ENCODE measurements around the gene SLC12A7.

SLC12A7 gene

DNA sequence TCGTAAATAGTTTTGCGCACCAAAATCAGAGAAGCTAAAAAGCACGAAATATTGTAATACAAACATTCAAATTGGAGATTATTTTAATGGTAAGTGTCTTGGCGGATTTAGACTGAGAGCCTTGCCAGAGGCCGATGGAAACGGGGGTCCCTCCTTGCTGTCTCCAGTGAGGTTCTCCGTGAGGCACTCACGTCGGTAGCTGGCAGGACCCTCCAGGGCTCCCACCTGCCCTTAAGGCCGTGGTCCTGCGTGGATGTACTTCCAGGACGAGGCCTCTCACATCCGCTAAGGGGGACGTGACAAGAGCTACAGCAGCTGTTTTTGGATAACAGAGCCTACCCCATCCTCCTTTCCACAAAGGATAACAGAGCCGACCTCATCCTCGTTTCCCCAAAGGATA lies 95.4 kb downstream of the SLC12A7 start:
- no peak overlapping the region for H3K4me3 ChIP-seq (ENCODE audit: low read depth, low read length)
- no peak for DNase-seq (ENCODE audit: low read depth, low spot score)
- in situ Hi-C loops (cut with HindIII; ENCODE audit: low sequenced_read_pairs) = no loop called here
- TF ChIP-seq, protein P1, sequence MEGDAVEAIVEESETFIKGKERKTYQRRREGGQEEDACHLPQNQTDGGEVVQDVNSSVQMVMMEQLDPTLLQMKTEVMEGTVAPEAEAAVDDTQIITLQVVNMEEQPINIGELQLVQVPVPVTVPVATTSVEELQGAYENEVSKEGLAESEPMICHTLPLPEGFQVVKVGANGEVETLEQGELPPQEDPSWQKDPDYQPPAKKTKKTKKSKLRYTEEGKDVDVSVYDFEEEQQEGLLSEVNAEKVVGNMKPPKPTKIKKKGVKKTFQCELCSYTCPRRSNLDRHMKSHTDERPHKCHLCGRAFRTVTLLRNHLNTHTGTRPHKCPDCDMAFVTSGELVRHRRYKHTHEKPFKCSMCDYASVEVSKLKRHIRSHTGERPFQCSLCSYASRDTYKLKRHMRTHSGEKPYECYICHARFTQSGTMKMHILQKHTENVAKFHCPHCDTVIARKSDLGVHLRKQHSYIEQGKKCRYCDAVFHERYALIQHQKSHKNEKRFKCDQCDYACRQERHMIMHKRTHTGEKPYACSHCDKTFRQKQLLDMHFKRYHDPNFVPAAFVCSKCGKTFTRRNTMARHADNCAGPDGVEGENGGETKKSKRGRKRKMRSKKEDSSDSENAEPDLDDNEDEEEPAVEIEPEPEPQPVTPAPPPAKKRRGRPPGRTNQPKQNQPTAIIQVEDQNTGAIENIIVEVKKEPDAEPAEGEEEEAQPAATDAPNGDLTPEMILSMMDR (IDR thresholded peaks at IDR 0.05; ENCODE audit: low read depth, low read length) = no peak

DNA sequence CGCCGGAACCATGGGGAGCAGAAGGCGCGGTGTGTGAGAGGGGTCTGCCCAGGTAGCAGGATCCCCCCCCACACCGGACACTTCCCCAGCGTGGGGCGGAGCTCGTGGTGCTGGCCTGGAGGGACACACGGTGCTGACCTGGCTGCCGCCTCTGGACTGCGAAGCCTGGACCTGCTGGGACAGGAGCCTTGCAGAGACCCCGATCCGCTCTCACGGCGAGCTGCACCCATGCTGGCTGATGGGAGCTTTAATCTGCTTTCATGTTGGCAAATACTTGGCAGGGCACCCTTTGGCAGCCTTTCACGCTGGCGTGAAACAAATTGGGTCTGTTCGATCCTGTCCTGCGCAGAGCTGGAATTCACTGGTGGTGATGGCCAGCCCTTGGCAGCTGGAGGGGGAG lies 95.8 kb downstream of the SLC12A7 start:
- TF ChIP-seq, protein P1 (IDR thresholded peaks at IDR 0.05; ENCODE audit: low read depth, low read length) = no peak
- in situ Hi-C loops (cut with HindIII; ENCODE audit: low sequenced_read_pairs) = no loop called here
- H3K4me3 ChIP-seq (ENCODE audit: low read depth, low read length) = no peak overlapping the region
- DNase-seq (ENCODE audit: low read depth, low spot score) = no peak

DNA sequence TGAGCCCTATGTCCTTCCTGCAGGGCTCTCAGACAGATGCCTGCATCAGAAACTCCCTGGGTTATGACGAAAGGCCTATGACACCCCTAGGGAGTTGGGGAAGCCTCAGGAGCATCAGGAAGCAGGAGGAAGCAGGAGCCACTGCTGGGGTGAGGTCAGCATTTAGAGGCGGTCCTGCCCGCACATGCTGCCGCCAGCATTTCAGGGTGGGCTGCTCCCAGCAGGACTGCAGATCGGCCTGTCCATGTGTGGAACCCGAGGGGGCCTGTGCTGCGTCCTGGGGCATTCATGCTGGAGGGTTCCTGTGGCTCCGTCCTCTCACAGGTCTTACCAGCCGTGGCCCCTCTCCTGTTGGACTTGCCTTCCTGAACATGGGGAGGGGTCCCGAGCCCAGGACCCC lies 96.4 kb downstream of the SLC12A7 start:
- H3K4me3 ChIP-seq (ENCODE audit: low read depth, low read length) = no peak overlapping the region
- in situ Hi-C loops (cut with HindIII; ENCODE audit: low sequenced_read_pairs) = no loop called here
- DNase-seq (ENCODE audit: low read depth, low spot score) = no peak
- TF ChIP-seq, protein P1 (IDR thresholded peaks at IDR 0.05; ENCODE audit: low read depth, low read length) = no peak

DNA sequence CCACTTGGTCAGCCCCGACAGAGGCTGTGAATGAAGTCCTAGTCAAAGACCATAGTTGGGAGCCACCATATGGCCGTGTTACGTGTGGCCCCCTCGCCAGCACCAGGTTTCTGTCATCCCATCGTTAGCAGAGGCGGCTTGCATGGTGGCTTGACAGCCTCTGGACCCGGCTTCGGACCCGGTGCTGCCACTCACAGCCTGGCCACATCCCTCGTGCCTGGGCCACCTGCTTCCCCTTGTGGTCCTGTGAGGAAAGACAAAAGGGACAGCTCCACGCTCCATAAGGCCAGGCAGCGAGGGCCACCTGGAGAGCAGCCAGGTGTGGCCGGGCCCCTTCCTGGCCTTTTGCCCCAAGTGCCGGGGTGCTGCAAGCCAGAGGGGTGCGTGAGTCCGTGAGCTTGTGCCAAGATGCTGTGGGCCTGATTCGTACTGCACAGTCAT lies 97.1 kb downstream of the SLC12A7 start:
- in situ Hi-C loops (cut with HindIII; ENCODE audit: low sequenced_read_pairs) = no loop called here
- DNase-seq (ENCODE audit: low read depth, low spot score) = no peak
- H3K4me3 ChIP-seq (ENCODE audit: low read depth, low read length) = no peak overlapping the region
- TF ChIP-seq, protein P1 (IDR thresholded peaks at IDR 0.05; ENCODE audit: low read depth, low read length) = no peak

DNA sequence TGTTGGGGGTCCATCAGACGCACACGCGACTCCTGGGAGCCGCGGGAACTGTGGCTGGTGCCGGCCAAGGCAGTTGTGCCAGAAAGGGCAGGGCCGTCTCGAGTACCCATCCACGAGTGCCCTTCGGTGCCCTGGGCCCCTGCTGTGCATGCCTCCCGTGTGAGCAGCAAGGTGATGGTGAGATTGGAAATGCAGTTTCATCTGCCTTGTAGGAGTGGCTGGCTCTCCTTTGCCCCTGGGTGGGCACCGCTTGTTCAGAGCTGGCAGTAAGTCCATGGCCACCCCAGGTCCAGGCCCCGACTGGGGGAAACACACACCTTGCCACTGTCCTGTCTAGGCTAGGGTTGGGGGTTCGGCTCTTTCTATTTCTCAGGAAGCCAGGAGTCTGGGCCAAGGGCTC lies 97.5 kb downstream of the SLC12A7 start:
- no peak for DNase-seq (ENCODE audit: low read depth, low spot score)
- H3K4me3 ChIP-seq (ENCODE audit: low read depth, low read length) = no peak overlapping the region
- in situ Hi-C loops (cut with HindIII; ENCODE audit: low sequenced_read_pairs) = no loop called here
- TF ChIP-seq, protein P1 (IDR thresholded peaks at IDR 0.05; ENCODE audit: low read depth, low read length) = no peak

DNA sequence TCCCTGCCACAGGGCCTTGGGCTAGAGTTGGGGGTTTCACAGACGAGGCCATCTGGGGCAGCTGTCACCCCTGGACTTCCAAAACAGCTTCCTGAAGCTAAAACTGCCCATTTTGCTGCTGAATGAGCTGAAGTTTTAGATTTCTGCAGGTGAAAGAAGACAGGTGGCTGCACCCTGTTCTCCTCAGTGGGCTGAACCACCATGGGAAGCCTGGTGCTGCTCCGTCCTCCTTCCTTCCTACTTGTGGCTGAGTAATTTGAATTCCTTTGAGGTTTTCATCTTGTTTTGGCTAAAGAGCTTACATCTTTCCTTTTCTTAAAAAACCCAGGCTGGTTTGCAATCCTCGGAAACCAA lies 97.9 kb downstream of the SLC12A7 start:
- no peak for DNase-seq (ENCODE audit: low read depth, low spot score)
- no peak overlapping the region for H3K4me3 ChIP-seq (ENCODE audit: low read depth, low read length)
- in situ Hi-C loops (cut with HindIII; ENCODE audit: low sequenced_read_pairs) = no loop called here
- TF ChIP-seq, protein P1 (IDR thresholded peaks at IDR 0.05; ENCODE audit: low read depth, low read length) = no peak
